ENCODE measurements around the gene MRPS22.

DNA sequence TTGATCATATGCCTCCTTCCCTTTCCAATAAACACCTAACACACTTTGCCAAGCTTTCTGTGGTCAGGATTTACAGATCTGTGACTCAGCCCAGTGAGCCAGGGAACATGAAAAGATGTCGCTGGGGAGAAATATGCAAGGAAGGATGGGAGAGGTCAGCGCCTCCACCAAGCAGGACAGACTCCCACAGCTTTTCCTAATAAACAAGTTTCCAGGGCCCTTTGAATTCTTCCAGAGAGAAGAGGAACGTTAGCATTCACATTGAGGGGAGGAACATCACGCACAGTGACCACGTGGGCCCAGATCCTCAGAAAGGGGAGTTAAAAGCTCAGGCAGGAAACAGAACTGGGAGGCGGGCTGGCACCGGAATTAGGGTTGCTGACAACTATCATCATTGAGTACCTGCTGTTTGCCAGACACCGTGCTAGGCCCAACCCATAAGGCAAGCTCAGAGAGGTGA lies 33.3 kb upstream of the MRPS22 start:
- TF ChIP-seq EP300 (IDR thresholded peaks at IDR 0.05): no peak
- TF ChIP-seq, protein P1, sequence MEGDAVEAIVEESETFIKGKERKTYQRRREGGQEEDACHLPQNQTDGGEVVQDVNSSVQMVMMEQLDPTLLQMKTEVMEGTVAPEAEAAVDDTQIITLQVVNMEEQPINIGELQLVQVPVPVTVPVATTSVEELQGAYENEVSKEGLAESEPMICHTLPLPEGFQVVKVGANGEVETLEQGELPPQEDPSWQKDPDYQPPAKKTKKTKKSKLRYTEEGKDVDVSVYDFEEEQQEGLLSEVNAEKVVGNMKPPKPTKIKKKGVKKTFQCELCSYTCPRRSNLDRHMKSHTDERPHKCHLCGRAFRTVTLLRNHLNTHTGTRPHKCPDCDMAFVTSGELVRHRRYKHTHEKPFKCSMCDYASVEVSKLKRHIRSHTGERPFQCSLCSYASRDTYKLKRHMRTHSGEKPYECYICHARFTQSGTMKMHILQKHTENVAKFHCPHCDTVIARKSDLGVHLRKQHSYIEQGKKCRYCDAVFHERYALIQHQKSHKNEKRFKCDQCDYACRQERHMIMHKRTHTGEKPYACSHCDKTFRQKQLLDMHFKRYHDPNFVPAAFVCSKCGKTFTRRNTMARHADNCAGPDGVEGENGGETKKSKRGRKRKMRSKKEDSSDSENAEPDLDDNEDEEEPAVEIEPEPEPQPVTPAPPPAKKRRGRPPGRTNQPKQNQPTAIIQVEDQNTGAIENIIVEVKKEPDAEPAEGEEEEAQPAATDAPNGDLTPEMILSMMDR (IDR thresholded peaks at IDR 0.05): no peak
- no peak for TF ChIP-seq POLR2A (IDR thresholded peaks at IDR 0.05)
- TF ChIP-seq POLR2AphosphoS5 (IDR thresholded peaks at IDR 0.05): no peak

Data from stomach (tissue), 4 donors.